Measurements from ENCODE around the gene POLG2.

DNA sequence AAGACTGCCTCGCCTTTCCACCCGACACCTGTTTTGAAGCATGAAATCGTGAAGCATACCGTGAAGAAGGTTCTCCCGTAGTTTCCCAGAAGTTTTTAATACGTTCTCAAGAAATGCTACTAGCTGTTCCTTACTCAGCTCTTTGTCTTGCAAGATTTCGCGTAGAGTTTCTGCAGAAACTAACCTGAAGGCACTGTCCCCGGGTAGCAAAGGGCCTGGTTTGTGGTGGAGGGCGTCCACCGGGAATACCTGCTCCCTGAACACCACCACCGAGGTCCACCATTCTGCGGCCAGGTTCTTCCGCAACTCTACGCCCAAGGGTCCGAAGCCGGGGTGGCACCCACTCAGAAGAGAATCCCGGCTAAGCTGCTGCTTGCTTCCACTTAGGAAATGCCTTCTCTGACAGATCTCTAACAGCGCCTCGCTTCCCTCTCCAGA, 487 bp downstream of the POLG2 start:
- TF ChIP-seq EZH2phosphoT487 (IDR thresholded peaks at IDR 0.05; ENCODE audit: borderline replicate concordance, low read length): no peak
- no peak for TF ChIP-seq EZH2 (IDR thresholded peaks at IDR 0.05; ENCODE audit: low read length, unreplicated experiment)
- TF ChIP-seq, protein P1, sequence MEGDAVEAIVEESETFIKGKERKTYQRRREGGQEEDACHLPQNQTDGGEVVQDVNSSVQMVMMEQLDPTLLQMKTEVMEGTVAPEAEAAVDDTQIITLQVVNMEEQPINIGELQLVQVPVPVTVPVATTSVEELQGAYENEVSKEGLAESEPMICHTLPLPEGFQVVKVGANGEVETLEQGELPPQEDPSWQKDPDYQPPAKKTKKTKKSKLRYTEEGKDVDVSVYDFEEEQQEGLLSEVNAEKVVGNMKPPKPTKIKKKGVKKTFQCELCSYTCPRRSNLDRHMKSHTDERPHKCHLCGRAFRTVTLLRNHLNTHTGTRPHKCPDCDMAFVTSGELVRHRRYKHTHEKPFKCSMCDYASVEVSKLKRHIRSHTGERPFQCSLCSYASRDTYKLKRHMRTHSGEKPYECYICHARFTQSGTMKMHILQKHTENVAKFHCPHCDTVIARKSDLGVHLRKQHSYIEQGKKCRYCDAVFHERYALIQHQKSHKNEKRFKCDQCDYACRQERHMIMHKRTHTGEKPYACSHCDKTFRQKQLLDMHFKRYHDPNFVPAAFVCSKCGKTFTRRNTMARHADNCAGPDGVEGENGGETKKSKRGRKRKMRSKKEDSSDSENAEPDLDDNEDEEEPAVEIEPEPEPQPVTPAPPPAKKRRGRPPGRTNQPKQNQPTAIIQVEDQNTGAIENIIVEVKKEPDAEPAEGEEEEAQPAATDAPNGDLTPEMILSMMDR (conservative IDR thresholded peaks at IDR 0.05; ENCODE audit: low read depth, low read length): no peak
